ENCODE results near the gene ADGRD2.
"Not testable (repeated sequence)": the region's sequence is repeated elsewhere in the genome, so short reads cannot be mapped to it uniquely, and the experiment has no call there.

ADGRD2 gene, protein sequence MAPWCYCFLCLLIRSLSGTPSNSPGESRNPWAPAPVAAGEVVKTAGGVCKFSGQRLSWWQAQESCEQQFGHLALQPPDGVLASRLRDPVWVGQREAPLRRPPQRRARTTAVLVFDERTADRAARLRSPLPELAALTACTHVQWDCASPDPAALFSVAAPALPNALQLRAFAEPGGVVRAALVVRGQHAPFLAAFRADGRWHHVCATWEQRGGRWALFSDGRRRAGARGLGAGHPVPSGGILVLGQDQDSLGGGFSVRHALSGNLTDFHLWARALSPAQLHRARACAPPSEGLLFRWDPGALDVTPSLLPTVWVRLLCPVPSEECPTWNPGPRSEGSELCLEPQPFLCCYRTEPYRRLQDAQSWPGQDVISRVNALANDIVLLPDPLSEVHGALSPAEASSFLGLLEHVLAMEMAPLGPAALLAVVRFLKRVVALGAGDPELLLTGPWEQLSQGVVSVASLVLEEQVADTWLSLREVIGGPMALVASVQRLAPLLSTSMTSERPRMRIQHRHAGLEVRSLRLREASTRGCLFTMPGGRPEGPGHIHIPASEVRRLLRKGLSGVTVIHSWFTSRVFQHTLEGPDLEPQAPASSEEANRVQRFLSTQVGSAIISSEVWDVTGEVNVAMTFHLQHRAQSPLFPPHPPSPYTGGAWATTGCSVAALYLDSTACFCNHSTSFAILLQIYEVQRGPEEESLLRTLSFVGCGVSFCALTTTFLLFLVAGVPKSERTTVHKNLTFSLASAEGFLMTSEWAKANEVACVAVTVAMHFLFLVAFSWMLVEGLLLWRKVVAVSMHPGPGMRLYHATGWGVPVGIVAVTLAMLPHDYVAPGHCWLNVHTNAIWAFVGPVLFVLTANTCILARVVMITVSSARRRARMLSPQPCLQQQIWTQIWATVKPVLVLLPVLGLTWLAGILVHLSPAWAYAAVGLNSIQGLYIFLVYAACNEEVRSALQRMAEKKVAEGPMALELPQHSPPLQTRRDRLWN

GRCh38 chr9:124450241-124450924 lies at the start of gene ADGRD2:
Gene ADGRD2 (plus strand): TSS chr9:124450451. CDS start chr9:124451667, 1,216 bp downstream.
- DNase-seq = no peak

DNA sequence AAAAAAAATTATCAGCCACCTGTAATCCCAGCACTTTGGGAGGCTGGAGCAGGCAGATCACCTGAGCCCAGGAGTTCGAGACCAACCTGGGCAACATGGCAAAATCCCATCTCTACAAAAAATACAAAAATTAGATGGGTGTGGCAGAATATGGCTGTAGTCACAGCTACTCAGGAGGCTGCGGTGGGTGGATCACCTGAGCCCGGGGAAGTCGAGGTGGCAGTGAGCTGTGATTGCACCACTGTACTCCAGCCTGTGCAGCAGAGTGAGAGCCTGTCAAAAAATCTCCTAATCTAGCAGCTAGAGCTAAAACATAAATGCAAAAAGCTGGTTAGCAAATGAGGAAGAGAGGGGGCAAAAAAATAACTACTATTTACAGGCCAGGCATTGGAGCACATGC lies 47.0 kb upstream of the ADGRD2 start:
- no peak for DNase-seq

DNA sequence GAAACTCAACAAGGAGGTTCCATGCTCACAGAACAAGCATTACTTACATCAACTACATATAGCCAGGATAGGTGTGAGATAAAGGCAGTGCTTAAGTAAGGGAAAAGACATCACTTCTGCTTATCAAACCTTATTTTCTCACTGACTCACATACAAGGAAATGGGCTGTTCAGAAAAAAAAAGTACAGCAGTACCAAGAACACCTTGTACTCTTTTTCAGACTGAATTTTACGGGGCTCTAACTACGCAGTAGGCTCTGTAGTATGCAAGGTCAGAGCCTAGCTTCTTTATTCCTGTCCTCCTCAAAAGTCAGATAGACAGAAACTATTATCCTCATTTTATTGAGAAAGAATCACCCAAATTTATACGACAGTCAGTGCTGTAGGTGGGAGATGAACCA lies 40.8 kb upstream of the ADGRD2 start:
- DNase-seq = no peak

GRCh38 chr9:124410321-124410913 lies 39.8 kb upstream of the ADGRD2 start:
- DNase-seq = no peak

- no peak for DNase-seq
These were observed 38.6 kb upstream of the ADGRD2 start for GRCh38 chr9:124411514-124412227.

GRCh38 chr9:124412228-124412575 lies 38.0 kb upstream of the ADGRD2 start:
- no peak for DNase-seq

- no peak for DNase-seq
These were observed 35.6 kb upstream of the ADGRD2 start for GRCh38 chr9:124414612-124415011.

- DNase-seq = peak; percentile 60 to 96 (median 91)
These were observed 35.0 kb upstream of the ADGRD2 start, which contains the start of gene PSMB7 for GRCh38 chr9:124415102-124415851. Gene PSMB7 (minus strand): TSS chr9:124415442. CDS start chr9:124415425, 17 bp downstream.

DNA sequence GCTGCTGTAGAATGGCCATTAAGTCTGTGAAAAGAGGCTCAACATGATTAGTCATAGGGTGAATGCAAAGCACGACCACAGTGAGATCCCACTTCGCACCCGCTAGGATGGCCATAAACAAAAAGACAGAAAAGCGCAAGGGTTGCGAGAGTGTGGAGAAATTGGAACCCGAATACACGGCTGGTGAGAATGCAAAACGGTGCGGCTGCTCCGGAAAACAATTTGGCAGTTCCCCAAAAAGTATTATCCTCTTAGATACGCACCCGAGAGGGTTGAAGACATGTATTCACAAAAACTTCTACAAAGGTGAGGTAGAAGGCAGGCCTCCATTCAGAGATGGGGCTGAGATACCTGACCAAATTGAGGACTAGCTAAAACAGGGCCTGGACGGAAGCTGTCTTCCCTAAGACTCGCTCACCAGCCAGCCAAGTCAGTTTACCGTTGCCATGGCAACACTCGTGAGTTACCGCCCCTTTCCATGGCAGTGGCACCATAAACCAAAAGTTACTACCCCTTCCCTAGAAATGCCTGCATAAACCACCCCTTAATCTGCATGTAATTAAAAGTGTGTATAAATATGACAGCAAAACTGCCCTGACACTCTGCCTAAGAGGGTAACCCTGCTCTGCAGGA lies 34.3 kb upstream of the ADGRD2 start:
- DNase-seq = no peak

GRCh38 chr9:124419832-124420489 lies 30.3 kb upstream of the ADGRD2 start:
- DNase-seq = no peak

DNA sequence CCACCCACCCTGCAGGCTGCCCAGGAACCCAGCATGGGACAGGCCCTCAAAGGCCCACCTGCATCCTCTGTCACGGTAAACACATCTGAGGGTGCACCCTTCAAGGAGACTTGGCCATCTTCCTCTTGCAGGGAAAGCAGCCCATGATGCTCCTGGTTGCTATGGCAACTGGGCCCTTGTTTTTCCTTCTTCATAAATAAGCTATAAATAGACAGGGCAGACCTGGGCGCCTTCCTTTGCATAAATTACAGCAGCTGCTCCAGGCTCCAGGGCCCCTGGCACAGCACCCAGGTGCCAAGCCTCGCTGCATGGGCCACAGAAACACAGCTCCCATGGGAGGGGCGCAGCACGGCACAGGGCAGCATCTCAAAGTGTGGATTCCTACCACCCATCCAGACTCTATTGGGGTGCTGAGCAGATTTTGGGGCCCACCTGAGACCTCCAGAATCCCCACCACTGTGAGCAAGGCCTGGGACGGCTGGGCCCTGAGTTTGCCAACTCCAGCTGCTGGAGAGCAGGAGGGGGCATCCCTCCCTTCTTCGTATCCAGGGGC lies 29.2 kb upstream of the ADGRD2 start:
- peak in 15 of 58 donors; percentile 12 to 54 (median 28) for DNase-seq

DNA sequence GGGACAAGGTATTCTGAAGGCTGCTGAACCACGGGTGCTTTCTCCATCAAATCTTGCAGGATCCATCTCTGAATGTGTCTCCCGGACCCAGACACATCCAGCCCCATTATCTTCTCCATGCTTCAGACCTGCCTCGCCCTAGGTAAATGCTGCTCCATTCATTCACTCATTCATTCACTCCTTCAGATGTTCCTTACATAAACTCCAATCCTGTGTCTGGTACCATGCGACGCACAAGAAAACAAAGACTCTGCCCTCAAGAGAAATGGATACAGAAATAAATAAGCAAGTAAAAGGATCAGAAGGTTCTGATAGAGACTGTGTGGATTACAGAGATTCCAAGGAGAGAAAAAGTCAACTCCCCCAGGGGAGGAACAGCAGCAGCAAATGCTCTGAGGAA lies 27.1 kb upstream of the ADGRD2 start:
- DNase-seq = no peak

DNA sequence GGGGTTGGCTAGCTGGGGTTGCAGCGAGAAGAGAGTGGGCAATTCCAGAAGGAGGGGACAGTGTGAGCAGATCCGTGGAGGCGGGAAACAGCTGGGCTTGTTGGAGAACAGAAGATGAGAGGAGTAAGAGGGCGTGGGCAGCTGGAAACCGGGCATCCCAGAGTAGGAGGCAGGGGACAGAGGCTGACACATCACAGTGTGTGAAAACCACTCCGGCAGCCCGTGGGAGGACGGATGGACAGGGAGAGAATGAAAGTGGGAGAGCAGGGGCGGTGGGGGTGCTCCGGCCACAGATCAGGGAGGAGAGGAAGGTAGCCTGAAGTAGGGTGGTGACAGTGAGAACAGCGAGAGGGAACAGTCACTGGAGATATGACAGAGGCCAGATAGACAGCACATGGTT lies 26.7 kb upstream of the ADGRD2 start:
- peak in 18 of 58 donors; percentile 14 to 76 (median 36) for DNase-seq

- DNase-seq = not testable (repeated sequence)
These were observed 24.5 kb upstream of the ADGRD2 start for GRCh38 chr9:124425733-124426132.

GRCh38 chr9:124426361-124426760 lies 23.9 kb upstream of the ADGRD2 start:
- no peak for DNase-seq

DNA sequence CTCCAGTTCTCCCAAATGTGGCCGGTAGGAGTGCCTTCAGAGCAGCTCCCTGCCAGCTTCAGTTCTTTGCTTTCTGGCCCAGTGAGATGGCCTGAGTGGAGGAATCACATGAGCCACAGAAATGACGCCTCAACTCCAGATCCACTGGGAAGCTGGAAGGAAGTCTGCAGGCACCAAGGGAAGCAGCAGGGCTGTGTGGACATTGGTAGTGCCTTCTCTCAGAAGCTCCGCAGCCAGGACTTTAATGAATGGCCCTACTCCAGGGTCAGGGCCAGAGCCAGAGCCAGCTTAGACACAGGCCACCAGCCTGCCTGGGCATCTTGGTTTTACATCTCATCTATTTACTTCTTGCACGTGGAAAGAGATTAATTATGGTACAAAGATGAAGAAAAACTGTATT lies 23.0 kb upstream of the ADGRD2 start:
- no peak for DNase-seq

DNA sequence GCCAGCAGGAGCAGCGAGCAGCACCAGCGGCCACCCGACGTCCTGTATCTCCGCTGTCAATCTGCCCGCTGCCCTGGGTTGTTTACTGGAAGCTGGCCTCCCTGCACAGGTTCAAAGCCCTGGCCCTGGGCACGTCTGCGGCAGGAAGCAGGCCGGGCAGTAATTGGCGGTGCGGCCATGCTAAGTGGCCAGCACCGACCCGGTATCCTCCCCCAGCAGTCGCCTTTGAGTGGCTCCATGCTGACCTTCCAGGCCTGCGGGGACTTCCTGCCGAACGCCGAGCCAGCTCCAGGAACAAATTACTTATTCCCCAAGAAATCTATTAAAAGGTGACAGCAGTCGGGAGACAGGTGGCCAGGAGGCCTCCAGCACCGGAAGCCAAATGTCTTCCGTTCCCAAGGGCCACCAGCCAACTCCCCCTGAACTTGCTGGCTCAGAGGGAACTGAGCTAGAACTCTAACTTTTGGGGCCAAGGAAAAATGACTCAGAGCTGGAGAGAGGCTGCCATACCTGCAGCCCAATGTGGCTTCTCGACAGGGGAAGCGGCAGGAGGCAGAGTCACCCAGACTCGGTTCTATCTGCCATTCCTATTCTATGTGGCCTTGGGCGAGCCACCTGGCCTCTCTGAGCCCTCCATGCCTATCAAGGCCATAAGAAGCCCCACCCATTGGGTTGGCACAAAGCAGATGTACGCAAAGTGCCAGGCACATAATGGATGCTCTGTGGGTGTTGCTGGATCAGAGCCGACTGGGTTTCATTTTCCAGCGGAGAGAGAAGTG lies 21.3 kb upstream of the ADGRD2 start:
- DNase-seq = peak in 6 of 58 donors; percentile 7 to 29 (median 17)

All from anterior cingulate cortex (tissue), 58 donors.